Loucy (cell line): ENCODE data around the gene MYO1A.

Source experiments
- CTCF ChIP-seq: fragments of 200-600 bp; sonication (generic); conservative IDR thresholded peaks from 2 replicates; pipeline ENCODE4 v1.5.1; 2014; ENCODE audit warnings: mild to moderate bottlenecking, antibody characterized with exemption, low read length
- EZH2phosphoT487 ChIP-seq: fragments of 200-600 bp; IDR thresholded peaks from 2 replicates; pipeline ENCODE4 v1.6.1; 2018; ENCODE audit warnings: antibody characterized with exemption, mild to moderate bottlenecking, moderate library complexity, borderline replicate concordance

- TF ChIP-seq CTCF (peak; percentile 93), EZH2phosphoT487 (no peak)
Measured at GRCh38 chr12:57001448-57001906, 48.5 kb downstream of the MYO1A start.
